ENCODE data around the gene STRN4.
A peak's percentile ranks its signal among the peaks of the same experiment; 100 is the strongest.
"Not testable (repeated sequence)": the region's sequence is repeated elsewhere in the genome, so short reads cannot be mapped to it uniquely, and the experiment has no call there.

STRN4 gene, protein sequence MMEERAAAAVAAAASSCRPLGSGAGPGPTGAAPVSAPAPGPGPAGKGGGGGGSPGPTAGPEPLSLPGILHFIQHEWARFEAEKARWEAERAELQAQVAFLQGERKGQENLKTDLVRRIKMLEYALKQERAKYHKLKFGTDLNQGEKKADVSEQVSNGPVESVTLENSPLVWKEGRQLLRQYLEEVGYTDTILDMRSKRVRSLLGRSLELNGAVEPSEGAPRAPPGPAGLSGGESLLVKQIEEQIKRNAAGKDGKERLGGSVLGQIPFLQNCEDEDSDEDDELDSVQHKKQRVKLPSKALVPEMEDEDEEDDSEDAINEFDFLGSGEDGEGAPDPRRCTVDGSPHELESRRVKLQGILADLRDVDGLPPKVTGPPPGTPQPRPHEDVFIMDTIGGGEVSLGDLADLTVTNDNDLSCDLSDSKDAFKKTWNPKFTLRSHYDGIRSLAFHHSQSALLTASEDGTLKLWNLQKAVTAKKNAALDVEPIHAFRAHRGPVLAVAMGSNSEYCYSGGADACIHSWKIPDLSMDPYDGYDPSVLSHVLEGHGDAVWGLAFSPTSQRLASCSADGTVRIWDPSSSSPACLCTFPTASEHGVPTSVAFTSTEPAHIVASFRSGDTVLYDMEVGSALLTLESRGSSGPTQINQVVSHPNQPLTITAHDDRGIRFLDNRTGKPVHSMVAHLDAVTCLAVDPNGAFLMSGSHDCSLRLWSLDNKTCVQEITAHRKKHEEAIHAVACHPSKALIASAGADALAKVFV

GRCh38 chr19:46746281-46747057 is at the start of gene STRN4:
STRN4 (minus strand) TSS chr19:46746450; CDS start chr19:46746430, 20 bp downstream.
- peak; percentile 91 for DNase-seq (ENCODE audit: low spot score)
- FAIRE-seq: no peak

DNA sequence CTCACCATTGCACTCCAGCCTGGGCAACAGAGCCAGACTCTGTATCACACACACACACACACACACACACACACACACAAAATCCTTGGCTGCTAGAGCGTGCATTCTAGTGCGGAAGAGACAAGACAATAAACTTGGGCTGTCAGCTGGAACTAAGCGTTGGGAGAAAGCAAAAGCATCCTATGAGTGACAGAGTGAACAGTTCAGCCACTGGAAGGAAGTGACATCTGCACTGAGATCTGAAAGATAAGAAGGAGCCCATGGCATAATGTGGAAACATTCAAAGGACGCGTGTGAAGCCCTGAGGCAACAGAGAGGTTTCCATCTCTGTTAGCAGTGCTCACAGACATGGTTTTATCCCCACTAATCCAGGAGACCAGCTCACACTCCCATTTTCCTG is 45.7 kb upstream of the STRN4 start:
- no peak for FAIRE-seq

DNA sequence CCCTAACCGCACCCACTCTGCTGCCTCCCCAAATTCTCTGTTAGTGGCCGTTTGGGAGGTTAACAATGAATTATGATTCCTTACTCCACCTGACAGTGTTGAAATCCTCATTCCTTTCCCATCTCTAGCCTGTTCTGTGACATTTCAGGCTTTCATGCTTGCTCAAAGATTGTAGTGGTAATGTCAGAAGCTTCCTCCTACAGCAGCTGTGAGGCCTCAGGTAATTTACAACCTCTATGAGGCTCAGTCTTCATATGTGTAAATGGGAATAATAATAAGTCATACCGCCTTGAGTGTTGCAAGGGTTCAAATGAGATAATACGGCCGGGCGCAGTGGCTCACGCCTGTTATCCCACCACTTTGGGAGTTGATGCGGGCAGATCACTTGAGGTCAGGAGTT is 43.1 kb upstream of the STRN4 start:
- FAIRE-seq (no peak), DNase-seq (ENCODE audit: low spot score) (no peak)

More for the DNA sequence above, 45.7 kb upstream of the STRN4 start:
- no peak for DNase-seq (ENCODE audit: low spot score)

GRCh38 chr19:46788968-46789338 is 42.7 kb upstream of the STRN4 start:
- DNase-seq (ENCODE audit: low spot score) (no peak), FAIRE-seq (no peak)

DNA sequence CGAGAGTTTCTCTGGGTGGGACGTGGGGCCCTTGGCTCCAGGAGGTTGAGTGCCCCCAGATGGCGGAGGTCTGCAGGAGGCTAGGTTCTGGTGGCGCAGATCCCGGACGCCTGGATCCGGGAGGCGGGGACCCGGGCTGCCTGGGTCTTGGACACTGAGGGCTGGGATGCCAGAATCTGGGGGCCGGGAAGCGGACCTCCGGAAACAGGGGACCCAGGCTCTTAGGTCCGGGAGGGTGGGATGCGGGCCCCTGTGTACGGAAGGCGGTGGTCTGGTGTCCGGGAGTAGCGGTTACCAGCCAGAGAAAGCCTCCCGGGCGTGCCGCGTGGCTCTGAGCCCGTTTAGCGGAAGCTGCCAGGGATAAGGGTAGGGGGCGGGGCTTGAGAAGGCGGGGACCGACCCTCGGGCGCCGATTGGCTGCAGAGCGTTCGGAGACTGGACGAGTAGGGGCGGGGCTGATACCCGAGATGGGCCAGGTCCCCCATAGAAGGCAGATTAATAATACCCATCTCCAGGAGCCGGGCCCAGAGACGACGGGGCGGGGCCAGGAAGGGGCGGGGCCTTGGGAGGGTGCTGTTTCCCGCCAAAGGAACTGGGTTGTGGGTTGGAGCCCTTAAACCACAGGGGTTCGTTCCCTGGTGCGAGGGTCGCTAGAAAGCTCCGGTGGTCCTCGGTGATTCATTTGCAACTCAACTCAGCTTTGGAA is 42.2 kb upstream of the STRN4 start, which contains the start of gene SLC1A5:
TSS of gene SLC1A5 (minus strand) at position 333 of the 706 bp plus-strand sequence. CDS start 629 bp downstream, outside the sequence.
- FAIRE-seq: no peak
- DNase-seq (ENCODE audit: low spot score): peak; percentile 98

GRCh38 chr19:46787331-46788261 is 41.3 kb upstream of the STRN4 start:
- DNase-seq (ENCODE audit: low spot score) (peak; percentile 57), FAIRE-seq (no peak)

GRCh38 chr19:46787040-46787330 is 40.7 kb upstream of the STRN4 start:
- DNase-seq (ENCODE audit: low spot score): no peak
- FAIRE-seq: no peak

- FAIRE-seq (no peak), DNase-seq (ENCODE audit: low spot score) (peak; percentile 65)
Observed at GRCh38 chr19:46786236-46787039, 40.2 kb upstream of the STRN4 start.

DNA sequence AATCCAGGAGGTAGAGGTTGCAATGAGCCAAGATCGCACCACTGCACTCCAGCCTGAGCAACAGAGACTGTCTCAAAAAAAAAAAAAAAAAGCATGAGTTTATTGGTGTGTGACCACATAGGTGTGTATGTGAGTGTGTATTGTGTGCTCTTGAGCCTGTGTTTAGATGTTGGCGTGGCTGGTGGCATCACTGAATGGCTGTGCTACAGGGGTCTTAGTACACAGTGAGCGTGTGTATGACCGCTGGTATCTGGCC is 39.7 kb upstream of the STRN4 start:
- DNase-seq (ENCODE audit: low spot score) (no peak), FAIRE-seq (no peak)

DNA sequence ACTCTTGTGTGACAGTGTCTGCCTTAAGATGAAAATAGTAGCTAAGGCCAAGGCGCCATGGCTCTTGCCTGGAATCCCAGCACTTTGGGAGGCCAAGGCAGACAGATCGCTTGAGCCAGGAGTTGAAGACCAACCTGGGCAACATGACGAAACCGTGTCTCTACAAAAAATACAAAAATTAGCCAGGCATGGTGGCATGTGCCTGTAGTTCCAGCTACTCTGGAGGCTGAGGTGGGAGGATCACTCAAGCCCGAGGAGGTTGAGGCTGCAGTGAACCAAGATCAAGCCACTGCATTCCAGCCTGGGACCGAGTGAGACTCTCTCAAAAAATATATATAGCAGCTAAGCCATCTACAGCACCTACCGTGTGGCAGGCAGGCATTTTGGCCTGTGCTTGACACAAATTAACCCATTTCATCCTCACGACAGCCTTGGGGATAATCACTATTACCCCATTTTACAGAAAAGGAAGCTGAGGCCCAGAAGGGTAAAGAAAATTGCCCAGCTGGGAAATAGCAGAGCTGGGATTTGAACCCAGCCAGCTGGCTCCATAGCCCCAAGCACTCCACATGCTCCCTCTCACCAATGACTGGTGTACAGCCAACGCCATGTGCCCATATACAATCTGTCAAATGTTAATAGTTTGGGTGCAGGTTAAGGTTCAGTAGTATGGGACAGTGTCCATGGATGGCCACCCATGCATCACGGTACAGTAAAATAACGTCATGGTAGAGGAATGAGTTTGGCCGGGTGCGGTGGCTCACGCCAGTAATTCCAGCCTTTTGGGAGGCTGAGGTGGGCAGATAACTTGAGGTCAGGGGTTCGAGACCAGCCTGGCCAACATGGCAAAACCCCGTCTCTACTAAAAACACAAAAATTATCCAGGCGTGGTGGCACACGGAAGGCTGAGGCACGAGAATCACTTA is 39.1 kb upstream of the STRN4 start:
- FAIRE-seq (no peak), DNase-seq (ENCODE audit: low spot score) (no peak)

GRCh38 chr19:46784262-46785053 is 38.2 kb upstream of the STRN4 start:
- no peak for FAIRE-seq
- peak; percentile 90 for DNase-seq (ENCODE audit: low spot score)

GRCh38 chr19:46783670-46784069 is 37.4 kb upstream of the STRN4 start:
- FAIRE-seq: no peak
- DNase-seq (ENCODE audit: low spot score): no peak

DNA sequence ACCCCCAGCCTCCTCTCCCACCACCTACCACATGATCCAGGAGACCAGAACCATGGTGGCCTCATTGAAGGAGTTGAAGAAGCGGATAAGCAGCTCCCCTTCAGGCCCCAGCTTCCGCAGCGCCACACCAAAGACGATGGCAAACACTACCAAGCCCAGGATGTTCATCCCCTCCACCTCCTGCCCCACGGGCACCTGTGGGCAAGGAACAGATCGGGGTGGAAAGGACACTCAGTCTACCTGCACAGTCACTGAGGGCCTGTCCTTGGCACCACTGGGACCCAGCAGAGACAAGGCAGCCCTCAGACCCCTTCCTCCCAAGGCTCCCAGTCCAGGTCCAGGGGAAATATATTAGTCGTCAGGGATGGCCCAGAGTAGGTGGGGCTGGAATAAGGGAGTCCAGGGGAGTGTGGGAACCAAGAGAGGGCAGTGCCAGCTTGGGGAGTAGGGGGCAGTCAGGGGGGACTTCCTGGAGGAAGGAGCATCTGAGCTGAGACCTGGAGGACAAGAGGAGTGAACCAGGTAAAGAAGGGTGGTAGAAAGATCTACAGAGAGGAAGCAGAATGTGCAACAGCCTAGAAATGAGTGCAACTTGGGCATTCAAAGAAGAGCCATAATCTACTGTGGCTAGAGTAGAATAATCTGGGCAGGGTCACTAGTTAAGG is 36.2 kb upstream of the STRN4 start:
- DNase-seq (ENCODE audit: low spot score) (no peak), FAIRE-seq (no peak)

DNA sequence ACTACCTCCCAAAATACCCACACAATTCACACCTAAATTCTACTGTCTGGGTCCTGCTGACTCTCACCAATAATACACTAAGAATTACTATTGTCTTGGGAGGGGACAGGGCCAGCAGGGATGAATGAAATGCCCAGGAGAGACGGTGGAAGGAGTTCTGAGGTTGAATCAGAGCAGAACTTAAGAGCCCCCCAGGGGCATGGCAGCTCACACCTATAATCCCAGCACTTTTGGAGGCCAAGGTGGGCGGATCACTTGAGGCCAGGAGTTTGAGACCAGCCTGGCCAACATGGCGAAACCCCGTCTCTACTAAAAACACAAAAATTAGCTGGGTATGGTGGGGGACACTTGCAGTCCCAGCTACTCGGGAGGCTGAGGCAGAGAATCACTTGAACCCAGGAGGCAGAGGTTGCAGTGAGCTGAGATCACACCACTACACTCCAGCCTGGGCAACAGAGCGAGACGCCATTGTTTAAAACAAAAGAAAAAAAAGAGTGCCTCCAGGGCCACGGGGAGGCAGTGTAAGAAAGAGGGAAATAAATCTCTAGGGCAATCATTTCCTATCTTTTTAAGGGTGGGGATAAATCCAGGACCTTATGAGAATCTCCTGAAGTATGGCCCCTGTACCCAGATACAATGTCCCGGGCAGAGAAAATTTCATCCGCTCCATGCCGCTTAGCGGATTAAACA is 31.9 kb upstream of the STRN4 start:
- DNase-seq (ENCODE audit: low spot score); FAIRE-seq: not testable (repeated sequence)

GRCh38 chr19:46776927-46777911 is 31.0 kb upstream of the STRN4 start:
- DNase-seq (ENCODE audit: low spot score): peak; percentile 47
- FAIRE-seq: no peak
